Gastroesophageal sphincter (tissue), 4 donors: ENCODE measurements around the gene PTGES. TPM values are rescaled to one million over a fixed set of nuclear protein-coding genes. Genes with fewer than 3 reads are reported as not detected.
"Not testable (repeated sequence)": the region's sequence is repeated elsewhere in the genome, so short reads cannot be mapped to it uniquely, and the experiment has no call there.

Experiments
- ATAC-seq: fragments of 150-250 bp; one replicate; pipeline ENCODE4 v1.9.1; 2016; ENCODE audit warnings: mild to moderate bottlenecking, moderate library complexity
- H3K27ac ChIP-seq, 4 donors: fragments of 200-600 bp; sonication (generic) in 3 of 4; 1 replicate in 3 of 4; 2 replicates in 1 of 4; pipeline ENCODE4 v1.5.1; 2016 to 2019
- H3K27me3 ChIP-seq: fragments of 200-600 bp; sonication (generic); one replicate; pipeline ENCODE4 v1.5.1; 2019
- H3K36me3 ChIP-seq, 2 donors: fragments of 200-600 bp; sonication (generic); one replicate each; pipeline ENCODE4 v1.5.1; 2019; ENCODE audit warnings: control low read depth in 1 of 2
- H3K4me1 ChIP-seq, 3 donors: fragments of 200-600 bp; sonication (generic); 1 replicate in 2 of 3; 2 replicates in 1 of 3; pipeline ENCODE4 v1.5.1; 2016 to 2019; ENCODE audit warnings: control low read depth in 2 of 3
- H3K4me3 ChIP-seq, 2 donors: fragments of 200-600 bp; sonication (generic); one replicate each; pipeline ENCODE4 v1.5.1; 2019; ENCODE audit warnings: mild to moderate bottlenecking in 1 of 2, moderate library complexity in 1 of 2
- H3K9me3 ChIP-seq, 3 donors: fragments of 200-600 bp; sonication (generic); one replicate each; pipeline ENCODE4 v1.5.1; 2017 to 2019; ENCODE audit warnings: control low read depth in 2 of 3
- CTCF ChIP-seq, 4 experiments: fragments of 200-600 bp in 2 of 4; fragments of 450-650 bp in 2 of 4; sonication (generic) in 1 of 4; IDR thresholded peaks; one replicate each; pipeline ENCODE4 v1.5.1; 2017 to 2019; ENCODE audit warnings: antibody characterized with exemption in 4 of 4, mild to moderate bottlenecking in 2 of 4, moderate library complexity in 2 of 4
- EP300 ChIP-seq: sonication (generic); formaldehyde crosslinking; IDR thresholded peaks from one replicate; pipeline ENCODE4 v1.6.1; 2017; ENCODE audit warnings: antibody characterized with exemption, mild to moderate bottlenecking
- POLR2A ChIP-seq, 2 donors: fragments of 450-650 bp; IDR thresholded peaks; one replicate each; pipeline ENCODE4 v1.6.1; 2017; ENCODE audit warnings: antibody characterized with exemption in 2 of 2, mild to moderate bottlenecking in 2 of 2, moderate library complexity in 1 of 2
- POLR2AphosphoS5 ChIP-seq: sonication (generic); formaldehyde crosslinking; IDR thresholded peaks from one replicate; pipeline ENCODE4 v1.6.1; 2017; ENCODE audit warnings: antibody characterized with exemption
- WGBS, 2 donors: methylation state at CpG; one replicate each; pipeline ENCODE4 v1.1.5; 2018; ENCODE audit warnings: low coverage in 1 of 2; 5-methylcytosine and 5-hydroxymethylcytosine counted together
- total RNA-seq, 4 donors: library from RNA; depleted of rRNA; stranded (reverse); fragments of >200 nt; gene quantifications; one replicate each; pipeline ENCODE4 v1.1.0, GENCODE V29; 2016

The PTGES gene
- total RNA-seq, 4 donors from 2014 or later = 0.78 to 15.1 (median 6.1) TPM

- no peaks in the 10 kb centered on the region for H3K4me1 ChIP-seq
- H3K27ac ChIP-seq = no peak overlapping the region
- 69 to 81% methylated on average over 7 to 10 of the region's 10 CpGs for WGBS, 2 donors
- H3K9me3 ChIP-seq = no peaks in the 10 kb centered on the region
- no peak for ATAC-seq
- no peaks in the 10 kb centered on the region for H3K36me3 ChIP-seq
- TF ChIP-seq EP300 (no peak), POLR2A (IDR thresholded peaks at IDR 0.05) (no peak), POLR2AphosphoS5 (no peak), CTCF (IDR thresholded peaks at IDR 0.05) (no peak)
- peaks cover 19% of the 10 kb centered on the region for H3K27me3 ChIP-seq
- H3K4me3 ChIP-seq = no peak overlapping the region
These were observed 33.6 kb upstream of the PTGES start for GRCh38 chr9:129786481-129786880.

GRCh38 chr9:129785866-129786265 is 33.0 kb upstream of the PTGES start:
- Histone ChIP-seq H3K9me3 (no peaks in the 10 kb centered on the region), H3K27ac (no peak overlapping the region), H3K27me3 (peaks cover 19% of the 10 kb centered on the region), H3K36me3 (no peaks in the 10 kb centered on the region), H3K4me3 (no peak overlapping the region), H3K4me1 (no peaks in the 10 kb centered on the region)
- no peak for TF ChIP-seq CTCF (IDR thresholded peaks at IDR 0.05)
- no peak for TF ChIP-seq EP300
- no peak for TF ChIP-seq POLR2A (IDR thresholded peaks at IDR 0.05)
- TF ChIP-seq POLR2AphosphoS5 = no peak
- no peak for ATAC-seq
- WGBS, 2 donors = 80% methylated on average over 1 of the region's 1 CpG; no CpG with 5 or more reads in 1 of the 2 donors

- not testable (repeated sequence) for ATAC-seq, H3K4me1 ChIP-seq, H3K36me3 ChIP-seq, H3K27ac ChIP-seq, H3K4me3 ChIP-seq, H3K9me3 ChIP-seq
- peaks cover 19% of the 10 kb centered on the region for H3K27me3 ChIP-seq
- WGBS, 2 donors = 64 to 77% methylated on average over 6 to 11 of the region's 11 CpGs
These were observed 32.1 kb upstream of the PTGES start for GRCh38 chr9:129784970-129785369.

GRCh38 chr9:129783516-129784361 is 30.9 kb upstream of the PTGES start:
- Histone ChIP-seq H3K27ac (no peak overlapping the region), H3K4me1 (no peaks in the 10 kb centered on the region), H3K4me3 (no peak overlapping the region), H3K9me3 (no peaks in the 10 kb centered on the region), H3K27me3 (peaks cover 14% of the 10 kb centered on the region), H3K36me3 (no peaks in the 10 kb centered on the region)
- TF ChIP-seq POLR2AphosphoS5 (peak; percentile 19), CTCF (IDR thresholded peaks at IDR 0.05) (peak; percentile 90 to 95 (median 91)), EP300 (no peak)
- ATAC-seq = peak; percentile 91
- 30 to 31% methylated on average over 8 to 13 of the region's 14 CpGs for WGBS, 2 donors

GRCh38 chr9:129781981-129782380 is 29.1 kb upstream of the PTGES start:
- no peak overlapping the region for H3K4me3 ChIP-seq
- WGBS, 2 donors = 61% methylated on average over 5 of the region's 5 CpGs; no CpG with 5 or more reads in 1 of the 2 donors
- no peaks in the 10 kb centered on the region for H3K9me3 ChIP-seq
- no peak for ATAC-seq
- no peaks in the 10 kb centered on the region for H3K36me3 ChIP-seq
- H3K4me1 ChIP-seq = peaks cover 0 to 11% (median 8%) of the 10 kb centered on the region in 3 donors
- H3K27ac ChIP-seq = no peak overlapping the region
- no peaks in the 10 kb centered on the region for H3K27me3 ChIP-seq
- TF ChIP-seq CTCF (IDR thresholded peaks at IDR 0.05) = no peak
- TF ChIP-seq EP300 = no peak
- TF ChIP-seq POLR2AphosphoS5 = no peak
- no peak for TF ChIP-seq POLR2A (IDR thresholded peaks at IDR 0.05)
